Activated CD4-positive, alpha-beta T cell treated with anti-CD3 and anti-CD28 coated beads, Interleukin-2, amount 10 ng/mL, durations not matched to agents 7 days and 5 days (primary cell): ENCODE data around the gene TNFRSF13B. TPM values are rescaled to one million over a fixed set of nuclear protein-coding genes. Genes with fewer than 3 reads are reported as not detected.
"Not testable (repeated sequence)": the region's sequence is repeated elsewhere in the genome, so short reads cannot be mapped to it uniquely, and the experiment has no call there.

ENCODE experiments used
- CTCF ChIA-PET: fragments of 350-600 bp; sonication (Branson Sonifier 250); formaldehyde crosslinking; loops from one replicate; lab custom pipeline; 2021; ENCODE audit warnings: antibody characterized with exemption; lab: Charles Lee
- POLR2A ChIA-PET: fragments of 350-600 bp; sonication (Branson Sonifier 250); formaldehyde crosslinking; loops from one replicate; lab custom pipeline; 2021; ENCODE audit warnings: antibody characterized with exemption; lab: Charles Lee
- DNase-seq: peaks from one replicate; pipeline ENCODE4 v3.0.0-alpha.2; 2020
- H3K27ac Mint-ChIP-seq: one replicate; pipeline ENCODE4 v1.8.0; 2021; ENCODE audit warnings: mild to moderate bottlenecking, moderate library complexity, mixed read lengths
- H3K27me3 Mint-ChIP-seq: one replicate; pipeline ENCODE4 v1.8.0; 2021; ENCODE audit warnings: mixed read lengths
- H3K36me3 Mint-ChIP-seq: one replicate; pipeline ENCODE4 v1.8.0; 2021; ENCODE audit warnings: low read depth, mixed read lengths
- H3K4me1 Mint-ChIP-seq: one replicate; pipeline ENCODE4 v1.8.0; 2021; ENCODE audit warnings: mixed read lengths
- H3K4me3 Mint-ChIP-seq: one replicate; pipeline ENCODE4 v1.8.0; 2021; ENCODE audit warnings: mild to moderate bottlenecking, moderate library complexity, mixed read lengths
- H3K9me3 Mint-ChIP-seq: one replicate; pipeline ENCODE4 v1.8.0; 2021; ENCODE audit warnings: mixed read lengths
- total RNA-seq, 2 experiments: library from RNA; stranded (reverse); gene quantifications; one replicate each; pipeline ENCODE4 v1.2.3, GENCODE V29; 2021

Gene TNFRSF13B
- total RNA-seq, 2 experiments from 2014 or later: not detected

GRCh38 chr17:16975277-16975651 lies 3.3 kb upstream of the TNFRSF13B start:
- Mint-ChIP-seq H3K9me3 (no peaks in the 10 kb centered on the region), H3K27me3 (peaks cover 3% of the 10 kb centered on the region), H3K27ac (no peak overlapping the region), H3K4me1 (peaks cover 14% of the 10 kb centered on the region), H3K36me3 (no peaks in the 10 kb centered on the region), H3K4me3 (no peak overlapping the region)
- ChIA-PET POLR2A (no interaction called here), CTCF (interaction anchor here (1.4 kb wide), 2 partner anchors 13 to 16 kb away, joined by 3 read pairs; no protein-coding TSS in a partner anchor)
- no peak for DNase-seq

GRCh38 chr17:16974569-16975276 lies 2.8 kb upstream of the TNFRSF13B start:
- Mint-ChIP-seq H3K4me1 (peaks cover 14% of the 10 kb centered on the region), H3K27me3 (peaks cover 3% of the 10 kb centered on the region), H3K9me3 (no peaks in the 10 kb centered on the region), H3K4me3 (no peak overlapping the region), H3K27ac (peak overlapping the region; percentile 34), H3K36me3 (no peaks in the 10 kb centered on the region)
- CTCF ChIA-PET: interaction anchor here (0.6 to 1.4 kb wide), 3 partner anchors 13 to 281 kb away, joined by 3 to 4 read pairs (median 3); no protein-coding TSS in a partner anchor
- POLR2A ChIA-PET: interaction anchor here (0.6 kb wide), 1 partner anchor 75 kb away, joined by 5 read pairs; no protein-coding TSS in a partner anchor
- DNase-seq: no peak

GRCh38 chr17:16973760-16974540 lies 2.0 kb upstream of the TNFRSF13B start:
- Mint-ChIP-seq H3K36me3 (no peaks in the 10 kb centered on the region), H3K27ac (no peak overlapping the region), H3K4me1 (peaks cover 14% of the 10 kb centered on the region), H3K9me3 (no peaks in the 10 kb centered on the region), H3K27me3 (peaks cover 5% of the 10 kb centered on the region), H3K4me3 (no peak overlapping the region)
- POLR2A ChIA-PET: interaction anchor here (0.6 kb wide), 1 partner anchor 74 kb away, joined by 5 read pairs; no protein-coding TSS in a partner anchor
- no peak for DNase-seq
- CTCF ChIA-PET: interaction anchor here (0.6 to 1.4 kb wide), 3 partner anchors 14 to 282 kb away, joined by 3 to 4 read pairs (median 3); no protein-coding TSS in a partner anchor

GRCh38 chr17:16973043-16973442 lies 1.1 kb upstream of the TNFRSF13B start:
- H3K9me3 Mint-ChIP-seq, H3K4me3 Mint-ChIP-seq, H3K27ac Mint-ChIP-seq, H3K27me3 Mint-ChIP-seq, H3K36me3 Mint-ChIP-seq, POLR2A ChIA-PET, DNase-seq, CTCF ChIA-PET: not testable (repeated sequence)
- H3K4me1 Mint-ChIP-seq: peaks cover 14% of the 10 kb centered on the region

GRCh38 chr17:16972346-16972745 lies 428 bp upstream of the TNFRSF13B start:
- Mint-ChIP-seq H3K4me3 (no peak overlapping the region), H3K36me3 (no peaks in the 10 kb centered on the region)

GRCh38 chr17:16969931-16970906 lies 1.7 kb downstream of the TNFRSF13B start:
- H3K4me3 Mint-ChIP-seq: no peak overlapping the region
- no peaks in the 10 kb centered on the region for H3K36me3 Mint-ChIP-seq
- H3K9me3 Mint-ChIP-seq: no peaks in the 10 kb centered on the region
- no peaks in the 10 kb centered on the region for H3K4me1 Mint-ChIP-seq
- peaks cover 5% of the 10 kb centered on the region for H3K27me3 Mint-ChIP-seq
- ChIA-PET POLR2A (no interaction called here), CTCF (interaction anchor here (1.5 kb wide), 1 partner anchor 10 kb away, joined by 3 read pairs; no protein-coding TSS in a partner anchor)
- H3K27ac Mint-ChIP-seq: no peak overlapping the region
- DNase-seq: no peak

More at GRCh38 chr17:16972346-16972745, 428 bp upstream of the TNFRSF13B start:
- Mint-ChIP-seq H3K4me1 (peaks cover 14% of the 10 kb centered on the region), H3K9me3 (no peaks in the 10 kb centered on the region), H3K27ac (no peak overlapping the region), H3K27me3 (peaks cover 2% of the 10 kb centered on the region)
- ChIA-PET CTCF (no interaction called here), POLR2A (no interaction called here)
- DNase-seq: no peak

- POLR2A ChIA-PET: no interaction called here
- Mint-ChIP-seq H3K9me3 (no peaks in the 10 kb centered on the region), H3K4me3 (no peak overlapping the region), H3K27ac (no peak overlapping the region), H3K4me1 (no peaks in the 10 kb centered on the region), H3K36me3 (no peaks in the 10 kb centered on the region), H3K27me3 (peaks cover 5% of the 10 kb centered on the region)
- no peak for DNase-seq
- CTCF ChIA-PET: no interaction called here
Observed at GRCh38 chr17:16968786-16969185, 3.1 kb downstream of the TNFRSF13B start.

GRCh38 chr17:16962804-16963203 lies 9.1 kb downstream of the TNFRSF13B start:
- no peaks in the 10 kb centered on the region for H3K4me1 Mint-ChIP-seq
- no peak for DNase-seq
- H3K9me3 Mint-ChIP-seq: peaks cover 3% of the 10 kb centered on the region
- H3K4me3 Mint-ChIP-seq: no peak overlapping the region
- H3K27me3 Mint-ChIP-seq: peaks cover 28% of the 10 kb centered on the region
- H3K36me3 Mint-ChIP-seq: no peaks in the 10 kb centered on the region
- CTCF ChIA-PET: no interaction called here
- POLR2A ChIA-PET: no interaction called here
- no peak overlapping the region for H3K27ac Mint-ChIP-seq

- H3K27me3 Mint-ChIP-seq: peaks cover 32% of the 10 kb centered on the region
- CTCF ChIA-PET: no interaction called here
Observed at GRCh38 chr17:16961792-16962191, 10.1 kb downstream of the TNFRSF13B start.

GRCh38 chr17:16961022-16961421 lies 10.9 kb downstream of the TNFRSF13B start:
- H3K9me3 Mint-ChIP-seq, H3K4me3 Mint-ChIP-seq, POLR2A ChIA-PET, H3K4me1 Mint-ChIP-seq, H3K36me3 Mint-ChIP-seq, CTCF ChIA-PET, H3K27ac Mint-ChIP-seq, DNase-seq: not testable (repeated sequence)
- peaks cover 35% of the 10 kb centered on the region for H3K27me3 Mint-ChIP-seq

More at GRCh38 chr17:16961792-16962191, 10.1 kb downstream of the TNFRSF13B start:
- Mint-ChIP-seq H3K4me1 (no peaks in the 10 kb centered on the region), H3K4me3 (no peak overlapping the region), H3K36me3 (no peaks in the 10 kb centered on the region), H3K27ac (no peak overlapping the region), H3K9me3 (peaks cover 3% of the 10 kb centered on the region)
- POLR2A ChIA-PET: no interaction called here
- DNase-seq: no peak

GRCh38 chr17:16955011-16955410 lies 16.9 kb downstream of the TNFRSF13B start:
- CTCF ChIA-PET, H3K4me1 Mint-ChIP-seq, DNase-seq, H3K36me3 Mint-ChIP-seq, H3K9me3 Mint-ChIP-seq, H3K4me3 Mint-ChIP-seq, H3K27ac Mint-ChIP-seq, POLR2A ChIA-PET: not testable (repeated sequence)
- H3K27me3 Mint-ChIP-seq: peaks cover 32% of the 10 kb centered on the region

GRCh38 chr17:16954521-16954920 lies 17.4 kb downstream of the TNFRSF13B start:
- POLR2A ChIA-PET: no interaction called here
- no peak overlapping the region for H3K27ac Mint-ChIP-seq
- H3K4me3 Mint-ChIP-seq: no peak overlapping the region
- H3K9me3 Mint-ChIP-seq: peaks cover 6% of the 10 kb centered on the region
- no peaks in the 10 kb centered on the region for H3K36me3 Mint-ChIP-seq
- peaks cover 30% of the 10 kb centered on the region for H3K27me3 Mint-ChIP-seq
- DNase-seq: no peak
- CTCF ChIA-PET: no interaction called here
- H3K4me1 Mint-ChIP-seq: no peaks in the 10 kb centered on the region
